T-helper 1 cell (primary cell): ENCODE results near the gene WFS1.
A peak's percentile ranks its signal among the peaks of the same experiment; 100 is the strongest.

Experiments used
- DNase-seq, 5 donors: peaks; one replicate each; pipeline ENCODE4 v3.0.0-alpha.2; 2012 to 2020

Gene WFS1

DNA sequence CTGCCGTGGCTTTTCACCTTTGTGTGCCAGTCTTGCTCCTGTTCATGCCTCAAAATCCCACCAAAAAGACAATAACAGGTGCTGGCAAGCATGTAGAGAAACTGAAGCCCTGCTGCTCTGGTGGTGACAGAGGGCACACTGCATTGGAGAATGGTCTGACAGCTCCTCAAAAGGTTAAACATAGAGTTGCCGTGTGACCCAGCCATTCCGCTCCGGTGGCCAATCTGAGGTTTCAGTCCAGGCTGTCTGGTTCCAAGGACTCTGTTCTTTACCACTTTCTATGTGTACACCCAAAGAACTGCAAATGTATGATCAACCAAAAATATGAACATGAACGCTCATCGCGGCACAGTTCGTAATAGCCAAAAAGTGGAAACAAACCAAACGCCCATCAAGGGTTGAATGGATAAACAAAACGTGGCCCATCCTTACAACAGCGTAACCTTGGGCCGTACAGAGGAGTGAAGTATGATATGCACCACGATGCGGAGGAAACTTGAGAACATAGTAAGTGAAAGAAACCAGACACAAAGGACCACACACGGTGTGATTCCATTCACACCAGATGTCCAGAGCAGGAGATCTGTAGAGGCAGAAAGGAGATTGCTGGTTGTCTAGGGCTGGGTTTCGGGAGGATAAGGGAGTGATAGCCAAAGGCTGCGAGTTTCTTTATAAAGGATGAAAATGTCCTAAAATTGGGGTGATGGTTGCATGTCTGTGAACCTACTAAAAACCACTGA is 33.6 kb upstream of the WFS1 start:
- no peak for DNase-seq

DNA sequence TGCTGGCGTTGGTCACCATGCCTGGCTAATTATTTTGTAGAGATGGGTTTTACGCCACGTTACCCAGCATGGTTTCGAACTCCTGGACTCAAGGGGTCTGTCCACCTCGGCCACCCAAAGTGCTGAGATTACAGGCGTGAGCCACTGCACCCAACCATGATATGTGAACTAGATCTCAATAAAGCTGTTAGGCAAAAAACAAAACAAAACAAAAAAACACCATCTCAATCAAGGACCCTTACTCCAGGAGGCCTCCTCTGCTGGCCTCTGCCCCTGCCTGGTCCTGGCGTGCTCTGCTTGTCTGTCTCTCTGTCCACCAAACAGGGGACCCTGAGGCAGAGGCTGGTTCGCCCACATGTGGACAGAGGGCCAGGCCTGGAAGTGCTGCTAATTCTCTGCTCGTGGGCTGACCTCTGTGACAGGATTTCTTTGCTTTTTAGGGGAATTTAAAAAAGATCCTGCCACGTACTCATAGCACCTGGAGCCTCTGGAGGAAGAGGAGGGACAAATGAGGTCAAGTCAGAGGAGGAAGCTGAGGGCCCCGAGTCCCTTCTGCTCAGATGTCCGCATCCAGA is 32.7 kb upstream of the WFS1 start:
- no peak for DNase-seq

DNA sequence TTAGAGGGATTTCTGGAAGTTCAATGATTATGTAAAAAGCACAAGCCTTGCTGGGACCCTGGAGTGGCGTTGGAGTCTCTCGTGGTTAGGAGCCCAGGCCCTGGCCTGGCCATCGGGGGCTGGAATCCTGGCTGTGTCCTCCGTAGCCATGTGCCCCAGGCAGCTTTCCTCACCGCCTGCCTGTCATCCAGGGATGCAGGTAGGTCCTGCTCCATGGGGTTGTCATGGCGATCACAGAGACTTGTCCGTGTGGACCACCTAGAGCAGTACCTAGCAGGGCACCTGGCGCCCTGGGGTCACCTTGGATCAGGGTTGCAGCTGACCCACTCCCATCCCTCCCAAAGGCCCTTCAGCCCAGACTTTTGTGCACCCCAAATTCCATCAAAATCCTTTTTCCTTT is 30.2 kb upstream of the WFS1 start:
- no peak for DNase-seq

DNA sequence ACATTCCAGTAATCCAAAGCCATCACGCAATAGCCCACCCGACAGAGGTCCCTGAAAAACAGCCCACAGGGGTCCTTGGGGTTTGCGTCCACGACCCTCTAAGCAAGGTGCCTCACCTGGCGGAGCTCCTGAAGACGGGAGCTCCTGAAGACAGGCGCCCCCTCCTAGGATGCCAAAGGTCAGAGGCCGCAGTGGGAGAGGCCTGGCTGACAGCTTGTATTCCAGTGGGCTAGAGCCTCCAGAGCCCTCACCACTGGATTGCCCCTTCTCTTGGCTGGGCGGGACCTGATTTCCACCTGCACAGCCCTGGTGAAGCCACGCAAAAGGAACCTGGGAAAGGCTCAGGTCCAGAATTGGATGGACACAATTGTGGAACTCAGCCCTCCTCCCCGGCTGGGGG is 29.7 kb upstream of the WFS1 start:
- no peak for DNase-seq

DNA sequence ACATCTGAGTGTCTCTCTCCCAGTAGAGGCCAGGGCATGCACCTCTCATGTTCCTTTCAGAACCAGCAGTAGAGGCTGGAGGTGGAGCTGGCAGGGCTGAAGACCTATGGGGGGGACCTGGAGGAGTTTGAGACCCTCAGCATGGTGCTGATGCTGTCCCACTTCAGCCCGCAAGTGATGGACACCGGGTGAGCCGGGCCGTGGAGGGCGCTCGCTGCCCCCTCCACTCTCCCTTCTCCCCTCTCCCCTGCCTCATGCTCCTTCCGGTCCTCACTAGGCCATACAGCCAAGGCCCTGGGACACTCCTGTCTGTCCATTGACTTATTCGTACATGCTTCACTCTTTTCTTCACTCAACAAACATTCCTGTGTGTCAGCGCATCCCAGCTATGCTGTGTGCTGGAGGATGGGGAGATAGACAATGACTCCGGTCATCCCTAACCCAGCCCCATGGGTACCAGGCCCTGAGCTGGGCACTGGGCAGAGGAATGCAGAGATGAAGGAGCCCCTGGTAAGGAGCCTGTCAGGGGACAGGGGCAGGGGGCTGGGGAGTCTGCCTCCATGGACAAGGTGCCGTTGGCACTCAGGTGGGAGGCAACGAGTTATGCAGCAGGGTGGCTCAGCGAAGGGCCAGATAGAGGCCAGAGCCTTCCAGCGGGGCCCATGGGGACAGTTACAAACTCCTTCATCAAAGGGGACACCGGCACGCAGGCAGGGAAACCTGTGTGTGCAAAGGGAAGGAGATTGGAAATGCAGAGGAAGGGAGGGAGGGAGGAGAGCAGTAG is 28.4 kb upstream of the WFS1 start:
- no peak for DNase-seq

DNA sequence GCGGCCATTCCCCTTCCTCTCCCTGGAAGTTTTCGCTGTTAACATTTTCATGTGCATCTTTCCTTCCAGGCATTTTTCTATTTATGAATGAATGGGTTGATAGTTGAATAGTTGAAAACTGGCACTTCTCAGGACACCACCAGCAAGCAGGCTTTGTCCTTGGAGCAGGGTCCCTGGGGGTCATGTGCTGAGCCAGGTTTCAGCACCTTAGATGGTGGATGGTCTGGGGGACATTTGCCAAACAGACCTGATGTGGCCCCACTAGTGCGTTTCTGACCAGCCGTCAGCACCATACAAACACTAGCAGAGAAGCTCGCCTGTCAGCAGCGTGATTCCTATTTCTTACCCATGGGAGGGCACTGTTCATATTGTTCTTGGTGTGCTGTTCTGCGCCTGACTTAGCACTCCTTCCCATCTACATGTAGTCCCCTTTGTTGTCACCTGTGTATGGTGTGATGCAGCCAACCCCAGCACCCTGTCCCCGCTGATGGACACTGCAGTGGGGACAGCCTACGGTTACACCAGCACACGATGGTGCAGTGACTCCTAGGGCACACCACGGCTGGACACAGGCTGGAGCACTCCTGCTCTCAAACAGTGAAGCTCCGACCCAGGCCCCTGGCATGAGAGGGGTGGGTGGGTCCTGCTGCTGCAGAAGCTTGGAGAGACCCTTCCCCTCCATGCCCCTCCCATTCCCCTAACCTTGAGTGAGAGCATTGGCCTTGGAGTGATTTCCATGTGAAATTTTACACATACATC is 27.2 kb upstream of the WFS1 start:
- no peak for DNase-seq

DNA sequence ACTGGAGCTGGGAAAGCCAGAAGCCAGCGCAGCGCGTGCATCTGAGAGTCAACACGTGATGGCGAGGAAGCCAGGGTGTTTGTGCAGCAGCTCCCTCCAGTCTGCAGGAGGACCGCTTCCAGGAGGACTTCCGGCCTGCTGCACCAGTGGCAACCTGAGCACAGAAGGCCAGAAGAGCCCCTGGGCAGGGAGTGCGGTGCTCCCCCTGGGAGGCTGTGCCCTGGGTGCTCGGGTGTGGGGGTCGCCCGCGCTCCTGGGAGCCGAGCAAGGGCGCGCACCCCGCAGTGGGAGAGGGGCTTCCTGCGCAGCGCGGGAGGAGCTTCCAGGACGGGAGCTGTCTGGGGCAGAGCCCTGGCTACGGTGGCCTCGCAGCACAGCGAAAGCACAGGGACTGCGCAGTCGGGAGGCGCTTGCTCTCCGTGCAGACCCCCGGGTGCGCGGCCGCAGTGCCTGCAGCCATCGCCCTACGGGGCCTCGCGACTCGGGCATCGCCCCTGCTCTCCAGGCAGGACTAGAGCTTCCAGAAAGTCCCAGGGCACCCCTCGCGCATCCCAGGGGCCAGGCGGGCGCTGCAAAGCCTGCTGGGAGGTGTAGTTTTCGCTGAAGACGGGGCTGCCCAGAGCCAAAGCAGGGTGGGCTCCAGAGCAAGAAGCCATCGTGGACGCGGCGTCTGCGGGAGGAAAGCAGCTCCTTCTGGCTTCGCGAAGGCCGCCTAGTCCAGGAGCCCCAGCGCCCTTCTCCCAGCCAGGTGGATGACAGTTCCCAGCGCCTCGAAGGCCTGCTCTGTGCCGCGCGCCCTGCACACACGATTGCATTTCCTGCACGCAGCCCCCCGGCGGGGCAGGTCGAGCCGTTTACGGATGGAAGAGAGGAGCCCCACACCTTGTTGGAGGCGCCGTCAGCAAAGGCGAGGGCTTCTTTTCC is 24.1 kb upstream of the WFS1 start:
- DNase-seq = peak in 1 of 5 donors; percentile 14

DNA sequence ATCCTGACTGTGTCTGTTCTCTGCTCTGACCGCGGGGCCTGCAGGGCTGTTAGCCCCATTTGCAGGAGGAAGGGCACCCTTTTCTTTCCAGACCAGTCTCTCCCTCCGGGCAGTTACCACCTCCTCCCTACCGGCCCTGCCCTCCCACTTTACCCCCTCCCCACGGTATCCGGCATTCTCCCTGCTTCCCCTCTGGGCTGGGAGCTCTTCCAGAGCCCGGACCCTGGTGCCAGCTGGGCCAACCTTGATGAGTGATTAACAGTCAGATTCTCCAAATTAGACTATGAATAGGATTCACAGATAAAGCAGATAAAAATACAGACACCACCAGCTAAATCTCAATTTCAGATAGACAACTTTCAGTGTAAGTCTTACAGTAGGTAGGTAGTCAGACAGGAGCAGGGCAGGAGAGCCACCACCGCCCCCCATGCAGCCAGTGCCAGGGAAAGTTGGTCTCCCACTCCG is 23.4 kb upstream of the WFS1 start:
- no peak for DNase-seq

DNA sequence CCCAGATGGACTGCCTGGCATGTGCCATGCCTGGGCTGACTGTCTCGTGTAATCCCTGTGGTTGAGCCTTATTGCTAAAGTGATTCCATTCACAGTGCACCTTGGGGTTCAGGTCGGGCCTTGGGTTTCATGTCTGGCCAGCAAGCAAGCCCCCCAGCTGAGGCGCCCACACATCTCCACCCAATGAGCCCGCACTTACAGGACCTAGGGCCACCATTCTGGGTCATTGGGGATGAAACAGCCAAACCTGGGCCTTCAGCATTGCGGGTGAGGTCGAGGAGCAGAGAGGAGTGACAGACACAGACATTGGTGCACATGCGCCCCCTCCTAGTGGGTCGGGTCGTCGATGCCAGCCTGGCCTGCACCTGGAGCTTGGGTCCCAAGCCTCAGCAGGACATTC is 21.3 kb upstream of the WFS1 start:
- DNase-seq = no peak

DNA sequence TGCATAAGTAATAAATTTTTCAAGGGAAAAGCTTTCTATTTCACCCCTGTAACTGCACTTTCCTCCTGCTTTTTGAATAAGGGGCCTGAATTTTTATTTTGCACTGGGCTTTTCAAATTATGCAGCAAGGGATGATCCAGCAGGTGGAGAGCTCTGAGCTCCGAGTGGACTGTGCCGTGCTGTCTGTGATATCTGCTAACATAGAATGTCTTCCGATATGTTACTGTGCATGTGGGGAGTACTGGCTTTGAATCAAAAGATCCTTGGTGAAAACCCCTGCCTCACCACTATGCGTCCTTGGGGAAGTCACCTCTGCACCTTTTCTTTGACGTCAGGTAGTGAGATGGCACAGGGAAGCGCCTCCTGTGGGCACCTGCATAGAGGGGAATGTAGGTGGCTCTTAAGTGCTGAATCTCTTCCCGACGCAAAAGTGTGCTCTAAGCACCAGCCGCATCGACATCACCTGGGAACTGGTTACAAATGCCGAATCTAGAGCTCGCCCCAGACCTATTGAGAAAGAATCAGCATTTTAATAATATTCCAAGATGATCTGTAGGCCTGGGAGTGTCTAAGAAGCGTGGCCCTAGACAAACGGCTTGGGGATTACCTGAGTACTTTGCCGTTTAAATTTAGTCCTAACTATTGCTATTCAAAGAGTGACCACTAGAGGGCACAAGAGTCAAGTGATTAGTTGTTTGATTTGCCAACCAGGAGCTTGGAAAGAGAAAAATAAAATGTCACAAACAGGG is 19.2 kb upstream of the WFS1 start:
- peak in 2 of 5 donors; percentile 26 to 69 for DNase-seq

DNA sequence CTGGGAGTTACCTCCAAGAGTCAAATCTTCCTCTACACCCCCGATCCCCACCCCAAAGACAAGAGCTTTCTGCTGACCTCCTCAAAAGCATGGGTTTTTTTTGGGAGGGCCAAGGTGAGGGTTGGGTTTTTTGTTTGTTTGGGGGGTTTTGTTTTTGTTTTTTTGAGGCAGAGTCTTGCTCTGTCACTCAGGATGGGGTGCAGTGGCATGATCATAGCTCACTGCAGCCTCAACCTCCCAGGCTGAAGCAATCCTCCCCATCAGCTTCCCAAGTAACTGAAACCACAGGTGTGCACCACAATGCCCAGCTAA is 18.7 kb upstream of the WFS1 start:
- no peak for DNase-seq

DNA sequence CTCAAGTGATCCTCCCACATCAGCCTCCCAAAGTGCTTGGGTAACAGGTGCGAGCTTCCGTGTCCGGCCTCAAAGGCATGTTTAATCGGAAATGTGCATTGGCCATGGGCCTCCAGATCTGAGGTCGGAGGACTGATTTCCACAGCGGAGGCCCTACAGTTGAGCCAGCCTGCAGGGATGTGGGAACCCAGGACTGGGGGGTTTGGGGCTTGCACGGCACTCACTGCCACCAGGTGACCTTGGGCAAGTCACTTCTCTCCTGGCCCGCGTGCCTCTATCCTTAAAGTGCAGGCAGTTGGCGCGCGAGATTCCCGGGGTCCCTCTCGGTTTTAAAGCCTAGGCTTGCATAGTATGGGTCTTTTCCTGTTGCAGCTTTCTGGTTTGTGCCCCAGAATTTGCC is 18.3 kb upstream of the WFS1 start:
- no peak for DNase-seq

DNA sequence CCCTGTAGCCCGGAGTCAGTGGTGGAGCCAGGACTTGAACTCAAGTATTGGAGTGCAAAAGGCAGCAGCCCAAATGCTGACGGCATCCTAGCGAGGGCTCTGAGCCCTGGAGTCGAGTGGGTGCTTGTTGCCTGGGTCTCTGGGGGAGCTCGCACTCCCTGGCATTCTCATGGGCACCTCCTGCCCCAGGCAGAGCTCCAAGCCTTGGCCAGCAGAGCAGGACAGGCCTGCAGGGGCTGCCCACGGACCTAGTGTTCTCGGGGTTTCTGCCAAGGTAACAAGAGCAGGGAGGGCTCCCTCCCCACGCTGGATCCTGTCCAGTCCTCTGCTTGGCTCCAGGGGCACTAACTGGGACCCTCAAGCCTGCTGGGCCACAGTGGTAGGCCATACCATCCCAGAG is 17.6 kb upstream of the WFS1 start:
- DNase-seq = no peak

DNA sequence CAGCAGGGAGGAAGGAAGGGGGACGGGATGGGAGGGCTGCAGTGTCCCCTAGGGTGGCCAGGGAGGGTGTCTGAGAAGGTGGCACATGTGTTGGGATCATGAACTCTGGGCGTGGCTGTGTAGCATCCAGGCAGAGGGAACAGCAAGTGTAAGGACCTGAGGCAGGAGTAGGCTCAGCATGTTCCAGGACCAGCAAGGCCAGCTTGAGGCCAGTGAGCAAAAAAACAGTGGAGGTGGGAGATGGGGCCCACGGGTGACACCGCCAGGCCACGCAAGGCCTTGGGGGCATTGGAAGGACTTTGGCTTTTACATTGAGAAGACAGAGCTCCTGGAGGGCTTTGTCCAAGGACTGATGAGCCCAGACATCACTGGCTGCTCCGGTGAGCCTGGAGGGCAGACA is 16.5 kb upstream of the WFS1 start:
- no peak for DNase-seq

DNA sequence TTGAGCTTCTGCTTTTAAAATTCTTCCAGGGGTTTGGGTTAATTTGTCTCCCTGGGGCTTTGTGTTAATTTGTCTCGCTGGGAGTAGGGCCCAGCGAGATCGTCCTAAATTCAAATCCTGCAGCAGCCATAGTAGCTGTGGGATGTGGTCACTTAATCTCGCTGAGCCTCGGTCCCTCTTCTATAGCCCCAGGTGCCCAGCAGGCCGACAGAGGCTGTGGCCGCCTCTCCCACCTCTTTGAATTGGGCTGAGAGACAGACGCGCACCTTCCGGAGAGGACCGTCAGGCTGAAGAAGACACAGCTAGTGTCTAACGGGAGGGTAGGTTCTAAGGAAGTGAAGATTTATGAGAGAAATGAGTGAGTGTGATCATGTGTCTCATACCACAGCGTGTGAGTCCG is 15.7 kb upstream of the WFS1 start:
- no peak for DNase-seq

DNA sequence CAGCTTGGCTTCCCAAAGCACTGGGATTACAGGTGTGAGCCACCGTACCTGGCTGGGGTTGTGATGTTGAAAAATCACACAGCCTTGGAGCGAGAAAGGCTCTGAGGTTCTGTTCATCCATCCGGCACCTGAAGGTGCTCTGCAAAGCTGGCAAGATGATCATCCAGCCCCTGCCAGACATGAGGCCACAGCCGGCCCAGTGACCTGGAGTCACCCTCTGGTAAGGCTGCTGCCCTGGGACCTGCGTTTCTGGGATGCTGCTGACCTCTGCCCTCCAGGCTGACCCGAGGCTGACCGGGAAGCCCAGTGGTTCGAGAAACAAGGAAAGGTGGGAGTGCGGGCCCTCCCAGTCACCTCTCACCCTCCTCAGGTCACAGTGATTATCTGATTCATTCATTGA is 13.5 kb upstream of the WFS1 start:
- no peak for DNase-seq

DNA sequence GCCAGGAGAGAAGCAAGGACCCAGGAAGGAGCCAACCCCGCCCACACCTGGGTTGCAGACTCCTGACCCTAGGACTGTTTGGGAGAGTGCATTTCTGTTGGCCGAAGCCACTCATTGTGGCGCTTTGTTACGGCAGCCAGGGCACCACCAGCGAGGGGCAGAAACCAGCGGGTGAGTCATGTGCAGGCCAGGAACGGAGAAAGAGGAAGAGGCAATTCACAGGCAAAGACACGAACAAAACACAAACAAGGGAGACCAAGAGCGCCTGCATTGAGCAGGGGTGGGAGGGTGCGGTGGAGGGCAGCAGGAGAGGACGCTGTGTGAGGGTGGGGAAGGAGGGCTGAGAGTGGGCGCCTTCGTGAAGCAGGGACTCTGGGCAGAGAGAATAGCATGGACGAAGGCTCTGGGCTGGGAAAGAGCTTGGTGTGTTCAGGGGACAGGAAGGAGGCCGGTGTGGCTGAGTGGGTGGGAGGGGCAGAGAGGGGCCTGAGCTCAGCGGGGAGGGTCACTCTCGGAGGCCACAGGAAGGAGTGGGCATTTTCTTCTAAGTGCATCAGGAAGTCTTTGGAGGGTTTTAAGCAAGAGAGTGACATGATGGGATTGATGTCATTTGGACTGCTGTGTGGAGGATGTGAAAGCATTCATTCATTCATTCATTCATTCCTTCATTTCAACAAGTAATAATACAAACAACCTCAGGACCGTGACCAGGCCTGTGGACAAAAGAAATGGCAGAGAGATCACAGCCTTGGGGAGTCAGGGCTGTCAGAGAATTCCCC is 12.2 kb upstream of the WFS1 start:
- no peak for DNase-seq

DNA sequence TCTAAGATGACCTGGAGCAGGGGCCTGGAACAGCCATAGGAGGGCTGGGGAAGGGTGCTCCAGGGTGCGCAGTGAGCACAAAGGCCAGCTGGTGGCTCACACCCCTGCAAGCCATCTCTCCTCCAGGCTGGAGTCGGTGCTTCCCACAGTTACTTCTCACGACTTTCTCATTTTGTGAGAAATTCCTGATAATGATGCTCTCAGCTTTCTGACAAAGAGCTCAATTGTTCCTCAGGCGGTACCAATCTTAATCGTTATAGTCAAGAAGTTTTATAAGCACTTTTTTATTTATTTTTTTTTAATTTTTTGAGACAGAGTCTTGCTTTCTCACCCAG is 11.7 kb upstream of the WFS1 start:
- no peak for DNase-seq

DNA sequence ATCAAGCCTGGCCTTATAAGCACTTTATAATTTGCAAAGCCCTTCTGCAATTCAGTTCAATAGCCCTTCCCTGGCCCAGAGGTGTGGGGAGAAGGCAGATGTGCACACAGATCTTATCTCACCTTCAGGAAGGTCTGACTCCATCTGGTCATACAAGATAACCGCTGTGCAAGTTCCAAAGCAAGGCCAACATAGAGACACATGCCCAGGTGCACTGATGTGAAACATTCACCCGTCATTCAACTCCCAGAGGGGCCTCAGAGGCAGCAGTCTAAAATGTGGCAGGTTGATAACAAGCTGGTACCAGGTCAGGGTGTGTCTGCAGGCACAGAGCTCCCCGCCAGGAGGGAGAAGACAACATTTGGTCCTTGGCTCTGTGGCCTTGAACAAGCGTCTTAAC is 10.9 kb upstream of the WFS1 start:
- no peak for DNase-seq

DNA sequence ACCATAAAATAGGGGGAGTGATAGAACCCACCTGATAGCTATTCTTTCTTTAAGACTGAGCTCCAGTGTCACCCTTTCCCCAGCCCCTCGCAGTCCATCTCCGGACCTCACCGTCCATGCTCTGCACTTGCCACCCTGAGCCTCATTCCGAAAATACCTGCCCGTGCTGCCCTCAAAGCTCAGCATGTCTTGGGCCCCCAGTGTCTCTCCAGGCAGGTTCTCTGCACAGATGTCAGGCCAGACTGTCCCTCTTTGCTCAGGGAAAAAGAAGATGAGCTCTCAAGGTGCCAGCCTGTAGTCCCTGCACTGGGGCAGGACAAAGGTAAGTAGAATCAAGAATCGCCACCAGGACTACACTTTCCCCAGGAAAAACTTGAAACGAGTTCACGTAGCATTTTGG is 9.8 kb upstream of the WFS1 start:
- no peak for DNase-seq

DNA sequence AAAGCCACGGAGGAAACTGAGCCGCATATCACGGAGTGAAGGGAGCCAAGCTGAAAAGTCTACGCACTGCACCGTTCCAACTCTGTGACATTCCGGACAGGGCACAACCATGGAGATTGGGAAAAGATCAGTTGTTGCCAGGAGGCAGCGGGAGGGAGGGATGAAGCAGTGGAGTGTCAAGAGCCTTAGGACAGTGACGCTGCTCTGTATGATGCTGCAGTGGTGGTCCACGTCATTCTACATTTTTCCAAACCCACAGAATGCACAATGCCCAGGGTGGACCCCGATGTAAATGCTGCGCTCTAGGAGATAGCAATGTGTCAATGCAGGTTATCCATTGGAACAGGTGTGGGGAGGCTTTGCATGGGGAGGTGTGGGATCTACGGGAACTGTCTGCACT is 7.5 kb upstream of the WFS1 start:
- DNase-seq = no peak
